IMR-90 (cell line): ENCODE results near the gene MUCL3. TPM values are rescaled to one million over a fixed set of nuclear protein-coding genes. Genes with fewer than 3 reads are reported as not detected.

ENCODE experiments used
- ATAC-seq: fragments of 200-7000 bp; cut with Tn5 transposase; 2 replicates; pipeline ENCODE4 v1.9.1; 2020; ENCODE audit warnings: low read depth, mild to moderate bottlenecking, moderate library complexity
- BruUV-seq: library from RNA; stranded (reverse); fragments of 400-500 nt; replicated peaks from 2 replicates; lab custom pipeline; 2021; lab: Mats Ljungman, UMichigan
- CTCF ChIA-PET: fragments of 300-600 bp; formaldehyde crosslinking; extraction: SDS; loops from one replicate; lab custom pipeline; 2021; ENCODE audit warnings: antibody characterized with exemption; lab: Yijun Ruan, JAX
- POLR2A ChIA-PET: fragments of 300-600 bp; sonication (Branson Sonifier 250); formaldehyde crosslinking; loops from one replicate; lab custom pipeline; 2022; ENCODE audit warnings: antibody characterized with exemption; ENCODE audit not compliant: unreplicated experiment; lab: Charles Lee
- DNase-seq: peaks from one replicate; pipeline ENCODE4 v3.0.0; 2013
- H2AFZ ChIP-seq: replicated peaks from 2 replicates; pipeline ENCODE3; 2013; ENCODE audit warnings: low read length, mild to moderate bottlenecking; ENCODE audit not compliant: poor library complexity
- H2AK5ac ChIP-seq: 2 replicates; pipeline ENCODE4 v1.6.1; 2013; ENCODE audit warnings: low read depth, low read length, inconsistent platforms
- H2AK9ac ChIP-seq: replicated peaks from 2 replicates; pipeline ENCODE3; 2013; ENCODE audit warnings: mild to moderate bottlenecking, low read depth, low read length, moderate library complexity; ENCODE audit not compliant: poor library complexity
- H2BK120ac ChIP-seq: 2 replicates; pipeline ENCODE4 v1.6.1; 2013; ENCODE audit warnings: low read depth, low read length, inconsistent platforms
- H2BK15ac ChIP-seq: 3 replicates; pipeline ENCODE4 v1.6.1; 2013; ENCODE audit warnings: low read depth, low read length, inconsistent platforms
- H2BK20ac ChIP-seq: 2 replicates; pipeline ENCODE4 v1.6.1; 2013; ENCODE audit warnings: low read depth, mild to moderate bottlenecking, inconsistent platforms, low read length, moderate library complexity
- H2BK5ac ChIP-seq: 2 replicates; pipeline ENCODE4 v1.6.1; 2013; ENCODE audit warnings: mild to moderate bottlenecking, low read depth, low read length, inconsistent platforms; ENCODE audit not compliant: poor library complexity, severe bottlenecking
- H3K14ac ChIP-seq: replicated peaks from 2 replicates; pipeline ENCODE4 v1.6.1; 2013; ENCODE audit warnings: low read depth, low read length, inconsistent platforms
- H3K18ac ChIP-seq: 2 replicates; pipeline ENCODE4 v1.6.1; 2013; ENCODE audit warnings: low read depth, low read length, control low read depth
- H3K23ac ChIP-seq: 2 replicates; pipeline ENCODE4 v1.6.1; 2013; ENCODE audit warnings: low read depth, low read length, inconsistent platforms
- H3K27ac ChIP-seq: 2 replicates; pipeline ENCODE4 v1.5.1; 2013; ENCODE audit warnings: mild to moderate bottlenecking, control low read depth, low read length; ENCODE audit not compliant: insufficient read depth
- H3K27me3 ChIP-seq: 2 replicates; pipeline ENCODE4 v1.6.1; 2013; ENCODE audit warnings: low read length; ENCODE audit not compliant: control insufficient read depth, insufficient read depth
- H3K36me3 ChIP-seq: 2 replicates; pipeline ENCODE4 v1.6.1; 2013; ENCODE audit warnings: low read length, mixed read lengths; ENCODE audit not compliant: control insufficient read depth, insufficient read depth
- H3K4ac ChIP-seq: 2 replicates; pipeline ENCODE4 v1.6.1; 2013; ENCODE audit warnings: low read depth, low read length, inconsistent platforms
- H3K4me1 ChIP-seq: 2 replicates; pipeline ENCODE4 v1.6.1; 2013; ENCODE audit warnings: low read length, mixed read lengths; ENCODE audit not compliant: control insufficient read depth, insufficient read depth
- H3K4me2 ChIP-seq: 2 replicates; pipeline ENCODE4 v1.6.1; 2013; ENCODE audit warnings: low read depth, mild to moderate bottlenecking, control low read depth, low read length, moderate library complexity
- H3K4me3 ChIP-seq: 2 replicates; pipeline ENCODE4 v1.5.1; 2013; ENCODE audit warnings: low read depth, mild to moderate bottlenecking, control low read depth, low read length, moderate library complexity; ENCODE audit not compliant: insufficient read depth
- H3K56ac ChIP-seq: 2 replicates; pipeline ENCODE4 v1.6.1; 2013; ENCODE audit warnings: low read length, inconsistent platforms; ENCODE audit not compliant: insufficient read depth; ENCODE audit errors: extremely low read depth
- H3K79me1 ChIP-seq, 2 experiments: 2 replicates each; pipeline ENCODE4 v1.6.1; 2013; ENCODE audit warnings: low read length in 2 of 2, inconsistent platforms in 1 of 2, low read depth in 1 of 2
- H3K9ac ChIP-seq: 2 replicates; pipeline ENCODE4 v1.6.1; 2013; ENCODE audit warnings: low read depth, low read length, control low read depth
- H3K9me1 ChIP-seq: 2 replicates; pipeline ENCODE4 v1.6.1; 2013; ENCODE audit warnings: low read length, inconsistent platforms; ENCODE audit not compliant: insufficient read depth
- H3K9me3 ChIP-seq: 2 replicates; pipeline ENCODE4 v1.6.1; 2013; ENCODE audit warnings: low read length; ENCODE audit not compliant: control insufficient read depth, insufficient read depth
- H4K20me1 ChIP-seq: 2 replicates; pipeline ENCODE4 v1.6.1; 2013; ENCODE audit warnings: low read length, inconsistent platforms; ENCODE audit not compliant: insufficient read depth
- H4K5ac ChIP-seq: 2 replicates; pipeline ENCODE4 v1.6.1; 2013; ENCODE audit warnings: mild to moderate bottlenecking, low read depth, low read length, control low read depth
- H4K8ac ChIP-seq, 2 experiments: 2 replicates each; pipeline ENCODE4 v1.6.1; 2013; ENCODE audit warnings: low read depth in 2 of 2, low read length in 2 of 2, control low read depth in 1 of 2, inconsistent platforms in 1 of 2
- H4K91ac ChIP-seq: 2 replicates; pipeline ENCODE4 v1.6.1; 2013; ENCODE audit warnings: low read depth, low read length, inconsistent platforms; ENCODE audit not compliant: insufficient read depth
- BHLHE40 ChIP-seq: fragments of 150-350 bp; IDR thresholded peaks from 2 replicates; pipeline ENCODE4 v1.6.1; 2016; ENCODE audit warnings: mild to moderate bottlenecking, low read depth, low read length
- CHD1 ChIP-seq: IDR thresholded peaks from 2 replicates; pipeline ENCODE4 v1.6.1; 2012; ENCODE audit warnings: low read depth, low read length, improper control_type of control experiment
- CTCF ChIP-seq: conservative IDR thresholded peaks from 2 replicates; pipeline ENCODE4 v1.5.1; 2012; ENCODE audit warnings: mild to moderate bottlenecking, low read depth, low read length, improper control_type of control experiment
- ELK1 ChIP-seq: fragments of 150-350 bp; IDR thresholded peaks from 2 replicates; pipeline ENCODE4 v1.6.1; 2016; ENCODE audit warnings: low read depth, mild to moderate bottlenecking, low read length, moderate library complexity, borderline replicate concordance
- MAFK ChIP-seq: IDR thresholded peaks from 2 replicates; pipeline ENCODE4 v1.6.1; 2012; ENCODE audit warnings: low read depth, low read length, improper control_type of control experiment
- NFE2L2 ChIP-seq: fragments of 150-350 bp; IDR thresholded peaks from 2 replicates; pipeline ENCODE4 v1.6.1; 2016; ENCODE audit warnings: low read depth, mild to moderate bottlenecking, low read length
- WGBS, 2 experiments: methylation state at CpG; one replicate each; pipeline versions ENCODE4 v1.1.5 to v1.1.7; 2013; ENCODE audit warnings: missing lambda C conversion rate in 2 of 2; ENCODE audit not compliant: insufficient read length in 1 of 2; ENCODE audit errors: extremely low coverage in 2 of 2; 5-methylcytosine and 5-hydroxymethylcytosine counted together
- dilution Hi-C: fragments of 300-500 bp; cut with HindIII; formaldehyde crosslinking; loops from one replicate; pipeline ENCODE4 v1.14.3; 2018; ENCODE audit warnings: low sequenced_read_pairs; ENCODE audit not compliant: unreplicated experiment
- in situ Hi-C: fragments of 300-500 bp; cut with MboI; formaldehyde crosslinking; loops from 3 replicates; pipeline ENCODE4 v1.14.3; 2019; ENCODE audit warnings: low sequenced_read_pairs, inconsistent platforms, mixed read lengths
- intact Hi-C: fragments of 100-400 bp; cut with micrococcal nuclease; formaldehyde crosslinking; loops from 2 replicates; pipeline ENCODE4 v1.10.0; 2022
- polyA plus RNA-seq, 3 experiments: library from polyadenylated mRNA; depleted of rRNA; stranded (reverse); fragments of >200 nt; gene quantifications; 2 replicates each; pipeline ENCODE4 v1.2.3, GENCODE V29; 2012; ENCODE audit warnings: low replicate concordance in 1 of 3
- total RNA-seq: library from RNA; depleted of rRNA; stranded (reverse); fragments of >200 nt; gene quantifications from 2 replicates; pipeline ENCODE4 v1.2.3, GENCODE V29; 2012

Gene MUCL3
- total and polyA plus RNA-seq, 2 of the 4 experiments (the other 2 are of a cell fraction): not detected

DNA sequence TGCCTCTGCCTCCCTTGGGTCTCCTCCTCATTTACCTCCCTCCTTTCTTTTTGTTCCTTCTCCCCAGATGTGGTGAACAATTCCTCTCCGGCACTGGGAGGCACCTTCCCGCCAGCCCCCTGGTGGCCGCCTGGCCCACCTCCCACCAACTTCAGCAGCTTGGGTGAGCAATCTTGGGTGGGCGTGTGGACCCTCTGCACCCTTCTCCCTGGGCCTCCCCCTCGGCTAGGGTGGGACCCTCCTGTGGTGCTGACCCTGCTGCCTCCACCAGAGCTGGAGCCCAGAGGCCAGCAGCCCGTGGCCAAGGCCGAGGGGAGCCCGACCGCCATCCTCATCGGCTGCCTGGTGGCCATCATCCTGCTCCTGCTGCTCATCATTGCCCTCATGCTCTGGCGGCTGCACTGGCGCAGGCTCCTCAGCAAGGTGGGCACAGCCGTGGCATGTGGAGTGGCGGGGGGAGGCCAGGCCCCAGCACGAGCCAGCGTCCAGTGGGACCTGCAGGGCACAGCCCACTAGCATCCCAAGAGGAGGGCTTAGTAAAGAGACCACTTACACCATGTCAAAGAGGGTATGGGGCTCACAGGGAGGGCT is 47.7 kb upstream of the MUCL3 start:
- Histone ChIP-seq H3K9me3 (no peaks in the 10 kb centered on the region), H2AK9ac (no peak overlapping the region), H3K9ac (no peak overlapping the region), H2AFZ (no peak overlapping the region), H4K8ac (no peak overlapping the region), H3K4me1 (peaks cover 5% of the 10 kb centered on the region; the same call in 1 of the 2 replicates), H3K27me3 (no peaks in the 10 kb centered on the region), H4K5ac (no peak overlapping the region), H2BK20ac (no peak overlapping the region), H3K14ac (no peak overlapping the region), H2BK120ac (no peak overlapping the region), H3K27ac (no peak overlapping the region), H4K91ac (no peak overlapping the region), H2AK5ac (no peak overlapping the region), H3K4me2 (no peak overlapping the region), H3K56ac (no peak overlapping the region), H3K9me1 (no peaks in the 10 kb centered on the region), H4K20me1 (no peaks in the 10 kb centered on the region; the same call in 1 of the 2 replicates), H3K4me3 (no peak overlapping the region), H3K79me1 (peaks cover 3 to 29% of the 10 kb centered on the region in 2 experiments), H2BK5ac (no peak overlapping the region), H3K36me3 (peaks cover 67% of the 10 kb centered on the region), H2BK15ac (no peak overlapping the region), H3K18ac (no peak overlapping the region), H3K4ac (no peak overlapping the region), H3K23ac (no peak overlapping the region)
- in situ Hi-C loops (no loop called here), intact Hi-C loops (no loop called here), dilution Hi-C loops (no loop called here)
- ChIA-PET POLR2A (no interaction called here), CTCF (no interaction called here)
- WGBS, 2 experiments: 93% methylated on average over 4 of the region's 16 CpGs; no CpG with 5 or more reads in 1 of the 2 experiments
- TF ChIP-seq ELK1 (no peak), BHLHE40 (no peak), MAFK (no peak), NFE2L2 (no peak), CHD1 (no peak), CTCF (0 out of 2 replicates have a peak, but pooled peaks have one; percentile 10)
- ATAC-seq (no peak), DNase-seq (no peak)
- no TSS peak for BruUV-seq
